ENCODE data around the gene LDHAL6B. TPM values are rescaled to one million over a fixed set of nuclear protein-coding genes. Genes with fewer than 3 reads are reported as not detected.

Gene LDHAL6B
- total RNA-seq, 1 donor from 2014 or later, result not detected

- DNase-seq (ENCODE audit: low spot score), result no peak
Measured at GRCh38 chr15:59216911-59217310, 10.3 kb downstream of the LDHAL6B start.

GRCh38 chr15:59217876-59218498 is 11.3 kb downstream of the LDHAL6B start:
- DNase-seq (ENCODE audit: low spot score), result no peak

- DNase-seq (ENCODE audit: low spot score), result no peak
Measured at GRCh38 chr15:59218710-59219109, 12.1 kb downstream of the LDHAL6B start.

GRCh38 chr15:59221511-59222505 is 15.2 kb downstream of the LDHAL6B start:
- DNase-seq (ENCODE audit: low spot score), result no peak

GRCh38 chr15:59222906-59223550 is 16.4 kb downstream of the LDHAL6B start:
- no peak for DNase-seq (ENCODE audit: low spot score)

GRCh38 chr15:59223736-59224135 is 17.1 kb downstream of the LDHAL6B start:
- DNase-seq (ENCODE audit: low spot score), result no peak

GRCh38 chr15:59224474-59224873 is 17.8 kb downstream of the LDHAL6B start:
- DNase-seq (ENCODE audit: low spot score), result no peak

GRCh38 chr15:59227021-59227420 is 20.4 kb downstream of the LDHAL6B start:
- DNase-seq (ENCODE audit: low spot score), result no peak

- DNase-seq (ENCODE audit: low spot score), result no peak
Measured at GRCh38 chr15:59229015-59229414, 22.4 kb downstream of the LDHAL6B start.

GRCh38 chr15:59229453-59229852 is 22.8 kb downstream of the LDHAL6B start:
- DNase-seq (ENCODE audit: low spot score), result no peak

- no peak for DNase-seq (ENCODE audit: low spot score)
Measured at GRCh38 chr15:59230531-59231055, 23.9 kb downstream of the LDHAL6B start.

GRCh38 chr15:59232476-59232875 is 25.8 kb downstream of the LDHAL6B start:
- DNase-seq (ENCODE audit: low spot score), result no peak

GRCh38 chr15:59236394-59236793 is 29.8 kb downstream of the LDHAL6B start:
- no peak for DNase-seq (ENCODE audit: low spot score)

GRCh38 chr15:59237119-59237855 is 30.6 kb downstream of the LDHAL6B start:
- no peak for DNase-seq (ENCODE audit: low spot score)

GRCh38 chr15:59237924-59238331 is 31.3 kb downstream of the LDHAL6B start:
- DNase-seq (ENCODE audit: low spot score), result no peak

GRCh38 chr15:59240036-59240435 is 33.4 kb downstream of the LDHAL6B start:
- DNase-seq (ENCODE audit: low spot score), result no peak

- no peak for DNase-seq (ENCODE audit: low spot score)
Measured at GRCh38 chr15:59242649-59243048, 36.0 kb downstream of the LDHAL6B start.

GRCh38 chr15:59243622-59244021 is 37.0 kb downstream of the LDHAL6B start:
- no peak for DNase-seq (ENCODE audit: low spot score)

GRCh38 chr15:59244337-59244736 is 37.7 kb downstream of the LDHAL6B start:
- DNase-seq (ENCODE audit: low spot score), result no peak

GRCh38 chr15:59245559-59245958 is 38.9 kb downstream of the LDHAL6B start:
- no peak for DNase-seq (ENCODE audit: low spot score)

GRCh38 chr15:59247364-59247763 is 40.7 kb downstream of the LDHAL6B start:
- no peak for DNase-seq (ENCODE audit: low spot score)
